Common myeloid progenitor, CD34-positive (primary cell): Measurements from ENCODE around the gene HHIPL1.
A peak's percentile ranks its signal among the peaks of the same experiment; 100 is the strongest.
"Not testable (repeated sequence)": the region's sequence is repeated elsewhere in the genome, so short reads cannot be mapped to it uniquely, and the experiment has no call there.

ENCODE experiments used
- CTCF ChIA-PET: fragments of 350-600 bp; sonication (Branson Sonifier 250); formaldehyde crosslinking; loops from one replicate; lab custom pipeline; 2021; ENCODE audit warnings: antibody characterized with exemption; lab: Charles Lee
- POLR2A ChIA-PET: fragments of 350-600 bp; sonication (Branson Sonifier 250); formaldehyde crosslinking; loops from one replicate; lab custom pipeline; 2021; ENCODE audit warnings: antibody characterized with exemption; lab: Charles Lee
- DNase-seq, 3 donors: peaks; one replicate each; pipeline versions ENCODE4 v3.0.0 to v3.0.0-alpha.2; 2013
- H3K27ac ChIP-seq, 2 experiments: 1 replicate in 1 of 2; 2 replicates in 1 of 2; pipeline ENCODE4 v1.7.0; 2013; ENCODE audit warnings: inconsistent platforms in 2 of 2, low read length in 2 of 2, mild to moderate bottlenecking in 2 of 2, low read depth in 1 of 2, moderate library complexity in 1 of 2; ENCODE audit not compliant: severe bottlenecking in 2 of 2, insufficient read depth in 1 of 2, poor library complexity in 1 of 2
- H3K27me3 ChIP-seq, 5 experiments: replicated peaks in 2 of 5; 1 replicate in 3 of 5; 2 replicates in 2 of 5; pipeline versions ENCODE4 v1.6.1 to v1.7.0; 2013; ENCODE audit warnings: low read length in 4 of 5, mild to moderate bottlenecking in 2 of 5, moderate library complexity in 2 of 5, inconsistent platforms in 1 of 5; ENCODE audit not compliant: insufficient read depth in 5 of 5, control insufficient read depth in 4 of 5
- H3K36me3 ChIP-seq, 4 experiments: 1 replicate in 2 of 4; 2 replicates in 2 of 4; pipeline versions ENCODE4 v1.6.1 to v1.7.0; 2013; ENCODE audit warnings: low read length in 3 of 4, control low read depth in 1 of 4, mild to moderate bottlenecking in 1 of 4; ENCODE audit not compliant: control insufficient read depth in 4 of 4, insufficient read depth in 4 of 4
- H3K4me1 ChIP-seq, 4 experiments: 1 replicate in 3 of 4; 2 replicates in 1 of 4; pipeline versions ENCODE4 v1.6.1 to v1.7.1; 2013; ENCODE audit warnings: low read length in 3 of 4, mild to moderate bottlenecking in 3 of 4, control low read depth in 1 of 4, inconsistent platforms in 1 of 4, moderate library complexity in 1 of 4; ENCODE audit not compliant: control insufficient read depth in 4 of 4, insufficient read depth in 4 of 4; ENCODE audit errors: control extremely low read depth in 1 of 4
- H3K4me3 ChIP-seq, 7 experiments: 1 replicate in 4 of 7; 2 replicates in 3 of 7; pipeline versions ENCODE4 v1.5.1 to v1.7.0; 2013; ENCODE audit warnings: mild to moderate bottlenecking in 7 of 7, low read length in 6 of 7, moderate library complexity in 6 of 7, inconsistent platforms in 2 of 7, low read depth in 2 of 7, control low read depth in 1 of 7; ENCODE audit not compliant: insufficient read depth in 4 of 7, control insufficient read depth in 1 of 7; ENCODE audit errors: extremely low read depth in 1 of 7
- H3K9me3 ChIP-seq, 5 experiments: 1 replicate in 4 of 5; 2 replicates in 1 of 5; pipeline versions ENCODE4 v1.6.1 to v1.7.1; 2013; ENCODE audit warnings: low read length in 4 of 5, mild to moderate bottlenecking in 2 of 5, inconsistent platforms in 1 of 5, low read depth in 1 of 5, moderate library complexity in 1 of 5; ENCODE audit not compliant: control insufficient read depth in 4 of 5, insufficient read depth in 2 of 5; ENCODE audit errors: control extremely low read depth in 1 of 5
- WGBS: methylation state at CpG from one replicate; pipeline ENCODE4 v1.1.5; 2013; ENCODE audit not compliant: insufficient coverage; 5-methylcytosine and 5-hydroxymethylcytosine counted together

The HHIPL1 gene

DNA sequence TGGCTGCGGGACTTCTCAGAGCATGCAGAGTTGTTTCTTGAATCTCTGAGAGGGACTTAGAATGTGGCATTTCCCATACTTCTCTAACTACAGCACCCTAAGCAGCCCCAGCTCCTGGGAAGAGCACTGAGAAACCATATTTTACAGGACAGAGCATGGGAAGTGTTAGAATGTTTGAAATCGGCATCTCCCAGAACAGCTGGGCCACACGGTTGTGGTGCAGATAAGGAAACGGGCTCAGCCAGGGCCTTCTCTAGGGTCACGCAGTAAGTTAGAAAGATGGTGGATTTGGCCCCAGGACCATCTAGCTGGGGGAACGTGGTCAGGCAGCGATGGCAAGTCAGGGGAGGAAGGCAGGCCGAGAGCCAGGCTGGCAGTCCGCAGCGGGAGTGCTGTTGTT lies 10.5 kb upstream of the HHIPL1 start:
- CTCF ChIA-PET: interaction anchor here (0.6 to 1.0 kb wide), 2 partner anchors 13 to 124 kb away, joined by 3 read pairs; no protein-coding TSS in a partner anchor
- Histone ChIP-seq H3K27ac (no peak overlapping the region), H3K36me3 (no peaks in the 10 kb centered on the region), H3K4me1 (no peaks in the 10 kb centered on the region), H3K9me3 (no peaks in the 10 kb centered on the region), H3K27me3 (peaks cover 0 to 4% (median 0%) of the 10 kb centered on the region in 5 experiments), H3K4me3 (no peak overlapping the region)
- POLR2A ChIA-PET: no interaction called here
- 85% methylated on average over 6 of the region's 10 CpGs for WGBS
- DNase-seq: no peak

DNA sequence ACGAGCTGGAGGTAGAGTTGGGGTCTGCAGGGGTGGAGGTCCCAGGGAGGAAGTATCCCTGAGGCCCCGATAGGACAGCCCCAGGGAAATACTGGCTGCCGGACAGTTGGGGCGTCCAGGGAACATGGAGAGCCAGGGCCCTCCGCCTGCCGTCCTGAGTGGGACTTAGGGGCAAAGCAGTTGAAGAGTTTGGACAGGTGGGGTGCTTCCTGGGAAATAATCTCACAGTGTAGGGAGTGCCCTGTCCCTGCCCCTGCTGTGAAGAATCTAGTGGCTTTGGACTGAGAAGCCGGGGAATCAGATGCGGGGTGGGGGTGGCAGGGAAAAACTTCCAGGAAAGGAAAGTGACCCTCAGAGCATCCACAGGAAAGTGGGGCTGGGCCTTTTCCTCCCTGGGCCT lies 9.8 kb upstream of the HHIPL1 start:
- Histone ChIP-seq H3K4me1 (no peaks in the 10 kb centered on the region), H3K27ac (no peak overlapping the region), H3K27me3 (peaks cover 0 to 4% (median 0%) of the 10 kb centered on the region in 5 experiments), H3K4me3 (no peak overlapping the region), H3K9me3 (no peaks in the 10 kb centered on the region), H3K36me3 (no peaks in the 10 kb centered on the region)
- WGBS: 86% methylated on average over 7 of the region's 8 CpGs
- ChIA-PET POLR2A (no interaction called here), CTCF (no interaction called here)
- no peak for DNase-seq

DNA sequence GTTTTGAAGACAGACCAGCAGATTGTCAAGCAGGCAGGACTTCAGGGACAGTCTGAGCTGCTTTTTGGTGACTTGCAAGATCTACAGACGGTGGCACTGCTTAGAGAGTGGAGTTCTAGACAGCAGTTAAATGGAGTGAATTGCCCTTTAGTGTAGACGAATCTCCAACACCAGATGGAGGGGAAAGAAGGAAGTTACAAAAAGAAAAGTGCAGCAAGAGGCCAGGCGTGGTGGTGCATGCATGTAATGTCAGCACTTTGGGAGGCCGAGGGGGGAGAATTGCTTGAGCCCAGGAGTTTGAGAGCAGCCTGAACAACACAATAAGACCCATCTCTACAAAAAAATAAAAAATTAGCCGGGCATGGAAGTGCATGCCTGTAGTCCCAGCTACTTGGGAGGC lies 8.4 kb upstream of the HHIPL1 start:
- WGBS: 64% methylated on average over 3 of the region's 5 CpGs
- POLR2A ChIA-PET: no interaction called here
- Histone ChIP-seq H3K4me3 (no peak overlapping the region), H3K4me1 (no peaks in the 10 kb centered on the region), H3K36me3 (no peaks in the 10 kb centered on the region), H3K27ac (no peak overlapping the region), H3K9me3 (no peaks in the 10 kb centered on the region), H3K27me3 (peaks cover 0 to 2% (median 0%) of the 10 kb centered on the region in 5 experiments)
- CTCF ChIA-PET: interaction anchor here (0.9 kb wide), 1 partner anchor 115 kb away, joined by 3 read pairs; no protein-coding TSS in a partner anchor
- DNase-seq: peak in 2 of 3 donors; percentile 30 to 48

DNA sequence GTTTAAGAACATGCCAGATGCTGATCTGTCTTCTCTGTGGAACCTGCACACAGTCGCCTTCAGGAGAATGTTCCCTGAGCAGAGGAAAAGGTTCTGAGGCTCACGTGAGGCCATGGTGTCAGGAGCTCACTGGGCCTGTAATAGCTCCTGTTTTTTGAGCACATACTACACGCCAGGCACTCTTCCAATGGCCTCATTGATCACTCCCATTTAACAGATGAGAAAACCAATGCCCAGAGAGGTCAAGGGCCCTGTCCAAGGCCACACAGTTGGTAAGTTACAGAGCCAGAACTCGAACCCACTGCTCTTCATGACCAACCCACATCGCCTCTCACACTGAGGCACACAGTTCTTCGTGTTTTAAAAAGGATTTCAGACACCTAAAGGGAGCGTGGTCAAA lies 7.3 kb upstream of the HHIPL1 start:
- CTCF ChIA-PET: no interaction called here
- no peaks in the 10 kb centered on the region for H3K36me3 ChIP-seq
- POLR2A ChIA-PET: no interaction called here
- no peak for DNase-seq
- H3K4me3 ChIP-seq: no peak overlapping the region
- H3K9me3 ChIP-seq: no peaks in the 10 kb centered on the region
- H3K27me3 ChIP-seq: peaks cover 0 to 2% (median 0%) of the 10 kb centered on the region in 5 experiments
- no peak overlapping the region for H3K27ac ChIP-seq
- no peaks in the 10 kb centered on the region for H3K4me1 ChIP-seq
- WGBS: 95% methylated on average over 4 of the region's 7 CpGs

DNA sequence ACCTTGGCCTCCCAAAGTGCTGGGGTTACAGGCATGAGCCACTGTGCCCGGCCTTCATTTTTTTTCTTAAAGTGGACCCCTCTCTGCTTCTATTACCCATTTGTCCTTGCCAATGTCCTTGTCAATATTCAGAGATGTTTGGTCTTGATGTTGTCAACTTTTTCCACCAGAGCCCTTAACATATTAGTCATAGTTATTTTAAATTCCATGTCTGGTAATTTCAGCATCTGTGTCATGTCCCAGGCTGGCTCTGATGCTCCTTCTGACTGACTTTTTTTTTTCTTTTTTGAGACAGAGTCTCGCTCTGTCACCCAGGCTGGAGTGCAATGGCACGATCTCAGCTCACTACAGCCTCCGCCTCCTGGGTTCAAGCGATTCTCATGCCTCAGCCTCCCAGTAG lies 2.2 kb upstream of the HHIPL1 start:
- DNase-seq, CTCF ChIA-PET, H3K36me3 ChIP-seq, H3K9me3 ChIP-seq, H3K4me3 ChIP-seq, H3K27ac ChIP-seq, POLR2A ChIA-PET: not testable (repeated sequence)
- 100% methylated on average over 4 of the region's 5 CpGs for WGBS
- Histone ChIP-seq H3K27me3 (peaks cover 0 to 45% (median 21%) of the 10 kb centered on the region in 5 experiments), H3K4me1 (peaks cover 0 to 13% (median 6%) of the 10 kb centered on the region in 4 experiments)

DNA sequence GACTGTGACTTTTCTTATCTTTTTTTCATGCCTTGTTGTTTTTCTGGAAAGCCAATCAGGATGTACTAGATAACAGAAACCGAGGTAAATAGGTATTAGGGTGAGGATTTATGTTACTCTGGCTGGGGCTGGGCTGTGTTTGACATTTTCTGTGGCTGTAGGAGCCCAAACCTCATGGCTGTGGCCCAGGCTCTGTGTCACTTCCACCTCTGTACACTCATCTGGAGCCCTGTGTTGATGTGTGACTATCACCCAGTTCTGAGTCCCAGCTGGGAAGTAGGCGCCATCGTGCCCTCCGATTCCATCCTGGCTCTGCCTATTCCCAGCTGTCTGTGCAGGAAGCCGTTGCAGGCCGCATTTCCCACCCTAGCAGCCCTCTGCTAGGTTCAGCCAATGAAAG lies 1.6 kb upstream of the HHIPL1 start:
- 60% methylated on average over 5 of the region's 6 CpGs for WGBS
- Histone ChIP-seq H3K4me3 (no peak overlapping the region), H3K4me1 (peaks cover 0 to 13% (median 6%) of the 10 kb centered on the region in 4 experiments), H3K9me3 (no peaks in the 10 kb centered on the region), H3K27me3 (peaks cover 0 to 46% (median 21%) of the 10 kb centered on the region in 5 experiments), H3K27ac (no peak overlapping the region), H3K36me3 (no peaks in the 10 kb centered on the region)
- ChIA-PET POLR2A (no interaction called here), CTCF (interaction anchor here (1.4 kb wide), 1 partner anchor 13 kb away, joined by 3 read pairs; no protein-coding TSS in a partner anchor)
- no peak for DNase-seq

DNA sequence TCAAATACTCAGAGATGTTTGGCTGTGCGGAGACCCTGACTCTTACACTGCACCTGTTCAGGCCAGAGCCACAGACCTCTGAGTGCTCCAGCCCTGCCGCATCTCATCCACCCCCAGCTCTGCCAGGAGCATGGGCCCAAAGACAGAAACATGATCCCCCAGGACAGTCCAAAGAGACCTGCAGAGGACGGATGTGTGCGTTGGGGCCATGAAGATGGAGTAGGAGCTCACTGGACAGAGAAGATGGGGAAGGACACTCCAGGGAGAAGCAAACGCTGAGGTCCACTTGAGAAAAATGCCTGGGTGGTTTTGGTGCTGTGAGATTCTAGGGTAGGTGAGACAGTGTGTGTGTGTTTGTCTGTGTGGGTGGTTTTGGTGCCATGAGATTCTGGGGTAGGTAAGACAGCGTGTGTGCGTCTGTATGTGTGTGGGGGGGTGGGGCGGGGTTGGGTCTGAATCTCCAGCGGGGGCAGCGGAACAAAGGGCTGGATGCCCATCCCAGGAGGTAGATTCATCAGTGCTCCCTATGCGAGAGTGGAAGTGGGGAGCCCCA lies 818 bp upstream of the HHIPL1 start:
- Histone ChIP-seq H3K27ac (no peak overlapping the region), H3K27me3 (peaks cover 0 to 49% (median 21%) of the 10 kb centered on the region in 5 experiments), H3K36me3 (no peaks in the 10 kb centered on the region), H3K4me3 (no peak overlapping the region), H3K4me1 (peaks cover 0 to 13% (median 6%) of the 10 kb centered on the region in 4 experiments), H3K9me3 (no peaks in the 10 kb centered on the region)
- CTCF ChIA-PET: interaction anchor here (1.4 kb wide), 1 partner anchor 12 kb away, joined by 3 read pairs; no protein-coding TSS in a partner anchor
- no peak for DNase-seq
- 96% methylated on average over 8 of the region's 11 CpGs for WGBS
- POLR2A ChIA-PET: no interaction called here
